Breast epithelium (tissue), 4 donors: ENCODE results near the gene EDEM2. TPM values are rescaled to one million over a fixed set of nuclear protein-coding genes. Genes with fewer than 3 reads are reported as not detected.
"Not testable (repeated sequence)": the region's sequence is repeated elsewhere in the genome, so short reads cannot be mapped to it uniquely, and the experiment has no call there.

Experiments used
- DNase-seq, 2 donors: peaks; one replicate each; pipeline ENCODE4 v3.0.0-alpha.2; 2019; ENCODE audit warnings: low spot score in 2 of 2
- H3K27ac ChIP-seq, 2 donors: fragments of 200-600 bp; sonication (generic) in 1 of 2; one replicate each; pipeline ENCODE4 v1.5.1; 2016 to 2019; ENCODE audit warnings: mild to moderate bottlenecking in 1 of 2
- H3K27me3 ChIP-seq, 2 donors: fragments of 200-600 bp; sonication (generic) in 1 of 2; one replicate each; pipeline versions ENCODE4 v1.5.1 to v1.6.0; 2017 to 2019; ENCODE audit warnings: control low read depth in 1 of 2, mild to moderate bottlenecking in 1 of 2
- H3K36me3 ChIP-seq: fragments of 200-600 bp; one replicate; pipeline ENCODE4 v1.5.1; 2019
- H3K4me1 ChIP-seq, 2 donors: fragments of 200-600 bp; sonication (generic); one replicate each; pipeline ENCODE4 v1.5.1; 2016 to 2019; ENCODE audit warnings: control low read depth in 1 of 2
- H3K4me3 ChIP-seq, 3 donors: fragments of 200-600 bp; sonication (generic); 1 replicate in 2 of 3; 2 replicates in 1 of 3; pipeline ENCODE4 v1.5.1; 2016 to 2019; ENCODE audit warnings: mild to moderate bottlenecking in 3 of 3, moderate library complexity in 2 of 3
- H3K9me3 ChIP-seq, 2 donors: fragments of 200-600 bp; sonication (generic) in 1 of 2; one replicate each; pipeline ENCODE4 v1.5.1; 2016 to 2019; ENCODE audit warnings: control low read depth in 1 of 2
- CTCF ChIP-seq, 3 donors: fragments of 450-650 bp; IDR thresholded peaks; one replicate each; pipeline ENCODE4 v1.5.1; 2016 to 2017; ENCODE audit warnings: antibody characterized with exemption in 3 of 3, mild to moderate bottlenecking in 3 of 3, moderate library complexity in 3 of 3
- POLR2A ChIP-seq: fragments of 450-650 bp; IDR thresholded peaks from one replicate; pipeline ENCODE4 v1.6.1; 2016; ENCODE audit warnings: antibody characterized with exemption, mild to moderate bottlenecking, moderate library complexity
- POLR2AphosphoS5 ChIP-seq, 3 donors: sonication (generic); formaldehyde crosslinking; IDR thresholded peaks; one replicate each; pipeline ENCODE4 v1.6.1; 2017; ENCODE audit warnings: antibody characterized with exemption in 3 of 3
- intact Hi-C: fragments of 100-400 bp; cut with DNase I; formaldehyde crosslinking; loops from one replicate; pipeline ENCODE4 v1.15.1; 2023; ENCODE audit warnings: low total_unique reads
- total RNA-seq, 3 donors: library from RNA; depleted of rRNA; stranded (reverse); fragments of >200 nt; gene quantifications; one replicate each; pipeline ENCODE4 v1.1.0, GENCODE V29; 2016

The EDEM2 gene
- total RNA-seq, 3 donors from 2014 or later: 19.3 to 25.8 (median 22.4) TPM

- TF ChIP-seq POLR2A (no peak), POLR2AphosphoS5 (IDR thresholded peaks at IDR 0.05) (no peak), CTCF (IDR thresholded peaks at IDR 0.05) (no peak)
- Histone ChIP-seq H3K9me3 (no peaks in the 10 kb centered on the region), H3K36me3 (peaks cover 10% of the 10 kb centered on the region), H3K27me3 (no peaks in the 10 kb centered on the region), H3K4me1 (no peaks in the 10 kb centered on the region), H3K27ac (peak overlapping the region in 1 of 2 donors; percentile 32), H3K4me3 (no peak overlapping the region)
- DNase-seq: no peak
- intact Hi-C loops: no loop called here
These were observed 30.9 kb downstream of the EDEM2 start for GRCh38 chr20:35116258-35116657.

DNA sequence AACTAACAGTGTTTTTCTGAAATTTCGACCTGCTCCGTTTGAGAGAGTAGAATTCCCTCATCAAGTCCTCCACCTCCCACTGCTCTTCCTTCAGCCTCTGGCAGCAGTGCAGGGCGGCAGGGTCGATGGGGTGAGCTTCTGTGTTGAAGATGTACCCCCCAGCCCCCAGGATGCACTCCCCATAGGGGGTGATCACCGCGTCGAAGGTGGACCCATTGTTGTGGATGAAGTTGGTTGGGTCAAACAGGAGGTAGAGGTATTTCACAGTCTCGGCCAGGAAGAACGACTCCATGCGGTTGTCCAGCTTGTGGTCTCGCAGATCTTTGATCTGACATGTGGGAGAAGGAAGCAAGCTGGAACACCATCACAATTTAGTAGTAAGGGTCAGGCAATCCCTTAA is 31.5 kb downstream of the EDEM2 start:
- intact Hi-C loops: no loop called here
- H3K4me3 ChIP-seq: no peak overlapping the region
- no peaks in the 10 kb centered on the region for H3K27me3 ChIP-seq
- no peak for DNase-seq
- peak overlapping the region in 1 of 2 donors; percentile 32 for H3K27ac ChIP-seq
- no peaks in the 10 kb centered on the region for H3K9me3 ChIP-seq
- H3K4me1 ChIP-seq: no peaks in the 10 kb centered on the region
- no peak for TF ChIP-seq CTCF (IDR thresholded peaks at IDR 0.05)
- no peak for TF ChIP-seq POLR2AphosphoS5 (IDR thresholded peaks at IDR 0.05)
- TF ChIP-seq POLR2A: no peak
- peaks cover 10% of the 10 kb centered on the region for H3K36me3 ChIP-seq

GRCh38 chr20:35112276-35112675 is 34.9 kb downstream of the EDEM2 start:
- H3K9me3 ChIP-seq, intact Hi-C loops, H3K36me3 ChIP-seq, H3K4me3 ChIP-seq, H3K4me1 ChIP-seq, H3K27ac ChIP-seq, DNase-seq, H3K27me3 ChIP-seq: not testable (repeated sequence)

DNA sequence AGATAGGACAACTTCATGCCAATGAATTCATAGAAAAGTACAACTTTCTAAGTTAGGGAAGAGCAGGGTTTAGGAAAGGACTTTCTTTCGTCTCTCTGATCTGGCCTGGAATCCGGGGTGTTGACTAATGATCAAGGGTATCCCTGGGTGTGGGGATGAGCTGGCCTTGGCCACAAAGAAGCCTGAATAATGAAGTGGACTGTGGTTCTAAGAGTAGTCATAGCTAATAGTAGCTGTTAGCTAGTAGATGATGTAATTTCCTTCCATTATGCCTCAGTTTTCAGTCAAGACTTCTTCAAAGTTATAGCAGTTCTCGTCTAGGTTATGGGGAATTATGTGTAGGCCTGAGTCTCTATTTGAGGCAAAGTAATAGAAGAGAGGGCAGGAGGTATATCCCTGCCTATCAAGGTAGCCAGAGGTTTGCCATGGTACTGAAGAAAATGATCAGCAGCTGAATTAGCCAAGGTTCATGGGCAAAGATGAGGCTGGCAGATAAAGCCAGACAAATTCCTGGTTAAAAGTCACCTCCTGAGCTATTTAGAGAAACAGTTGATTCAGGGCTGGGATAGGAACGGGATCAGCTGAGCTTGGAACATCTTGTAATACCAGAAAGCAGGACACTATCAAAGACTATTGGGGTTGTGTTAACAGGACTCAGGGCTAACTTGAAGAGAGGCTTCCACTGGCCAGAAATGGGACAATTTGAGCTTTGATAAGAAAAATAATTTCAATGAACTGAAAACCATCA is 35.8 kb downstream of the EDEM2 start:
- Histone ChIP-seq H3K9me3 (no peaks in the 10 kb centered on the region), H3K4me1 (no peaks in the 10 kb centered on the region), H3K36me3 (no peaks in the 10 kb centered on the region), H3K27ac (no peak overlapping the region), H3K4me3 (no peak overlapping the region), H3K27me3 (no peaks in the 10 kb centered on the region)
- intact Hi-C loops: no loop called here
- TF ChIP-seq POLR2AphosphoS5 (IDR thresholded peaks at IDR 0.05): no peak
- TF ChIP-seq POLR2A: no peak
- TF ChIP-seq CTCF (IDR thresholded peaks at IDR 0.05): no peak
- no peak for DNase-seq

DNA sequence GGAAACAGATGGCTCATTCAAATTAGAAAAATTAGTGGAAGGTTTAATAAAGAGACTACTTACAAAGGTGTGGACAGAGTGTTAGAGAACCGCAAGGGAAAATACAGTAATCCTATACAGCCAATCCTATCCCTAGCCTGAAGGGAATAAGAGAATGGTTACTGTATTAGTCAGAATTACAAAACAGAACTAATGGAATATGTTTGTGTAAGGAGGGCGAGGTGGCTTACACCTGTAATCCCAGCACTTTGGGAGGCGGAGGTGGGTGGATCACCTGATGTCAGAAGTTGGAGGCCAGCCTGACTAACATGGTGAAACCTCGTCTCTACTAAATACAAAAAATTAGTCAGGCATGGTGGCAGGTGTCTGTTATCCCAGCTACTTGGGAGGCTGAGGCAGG is 38.2 kb downstream of the EDEM2 start:
- Histone ChIP-seq H3K27me3 (no peaks in the 10 kb centered on the region), H3K4me1 (no peaks in the 10 kb centered on the region), H3K9me3 (no peaks in the 10 kb centered on the region), H3K4me3 (no peak overlapping the region), H3K27ac (no peak overlapping the region), H3K36me3 (no peaks in the 10 kb centered on the region)
- no peak for TF ChIP-seq POLR2A
- no peak for TF ChIP-seq CTCF (IDR thresholded peaks at IDR 0.05)
- no peak for TF ChIP-seq POLR2AphosphoS5 (IDR thresholded peaks at IDR 0.05)
- DNase-seq: no peak
- intact Hi-C loops: no loop called here
